IgD-negative memory B cell (primary cell): ENCODE results near the gene SDR42E2. TPM values are rescaled to one million over a fixed set of nuclear protein-coding genes. Genes with fewer than 3 reads are reported as not detected.

Source experiments
- H3K27ac Mint-ChIP-seq, 3 donors: one replicate each; pipeline ENCODE4 v1.8.0; 2020 to 2022; ENCODE audit warnings: mild to moderate bottlenecking in 3 of 3, mixed read lengths in 3 of 3, moderate library complexity in 1 of 3
- H3K27me3 Mint-ChIP-seq: one replicate; pipeline ENCODE4 v1.8.0; 2021; ENCODE audit warnings: mixed read lengths
- H3K36me3 Mint-ChIP-seq: one replicate; pipeline ENCODE4 v1.8.0; 2020; ENCODE audit warnings: mild to moderate bottlenecking, mixed read lengths
- H3K4me1 Mint-ChIP-seq, 3 donors: one replicate each; pipeline ENCODE4 v1.8.0; 2020 to 2022; ENCODE audit warnings: mixed read lengths in 3 of 3, mild to moderate bottlenecking in 1 of 3
- H3K4me3 Mint-ChIP-seq, 4 donors: one replicate each; pipeline ENCODE4 v1.8.0; 2020 to 2022; ENCODE audit warnings: mild to moderate bottlenecking in 4 of 4, mixed read lengths in 4 of 4, moderate library complexity in 3 of 4
- H3K9me3 Mint-ChIP-seq, 3 donors: one replicate each; pipeline ENCODE4 v1.8.0; 2020 to 2021; ENCODE audit warnings: mixed read lengths in 3 of 3, mild to moderate bottlenecking in 1 of 3
- polyA plus RNA-seq: library from polyadenylated mRNA; unstranded; fragments of 300-500 nt; fragmentation: Illumina TruSeq; gene quantifications from one replicate; pipeline ENCODE4 v1.2.3, GENCODE V29; 2021

The SDR42E2 gene
- polyA plus RNA-seq, 1 donor from 2014 or later: 0.20 TPM

DNA sequence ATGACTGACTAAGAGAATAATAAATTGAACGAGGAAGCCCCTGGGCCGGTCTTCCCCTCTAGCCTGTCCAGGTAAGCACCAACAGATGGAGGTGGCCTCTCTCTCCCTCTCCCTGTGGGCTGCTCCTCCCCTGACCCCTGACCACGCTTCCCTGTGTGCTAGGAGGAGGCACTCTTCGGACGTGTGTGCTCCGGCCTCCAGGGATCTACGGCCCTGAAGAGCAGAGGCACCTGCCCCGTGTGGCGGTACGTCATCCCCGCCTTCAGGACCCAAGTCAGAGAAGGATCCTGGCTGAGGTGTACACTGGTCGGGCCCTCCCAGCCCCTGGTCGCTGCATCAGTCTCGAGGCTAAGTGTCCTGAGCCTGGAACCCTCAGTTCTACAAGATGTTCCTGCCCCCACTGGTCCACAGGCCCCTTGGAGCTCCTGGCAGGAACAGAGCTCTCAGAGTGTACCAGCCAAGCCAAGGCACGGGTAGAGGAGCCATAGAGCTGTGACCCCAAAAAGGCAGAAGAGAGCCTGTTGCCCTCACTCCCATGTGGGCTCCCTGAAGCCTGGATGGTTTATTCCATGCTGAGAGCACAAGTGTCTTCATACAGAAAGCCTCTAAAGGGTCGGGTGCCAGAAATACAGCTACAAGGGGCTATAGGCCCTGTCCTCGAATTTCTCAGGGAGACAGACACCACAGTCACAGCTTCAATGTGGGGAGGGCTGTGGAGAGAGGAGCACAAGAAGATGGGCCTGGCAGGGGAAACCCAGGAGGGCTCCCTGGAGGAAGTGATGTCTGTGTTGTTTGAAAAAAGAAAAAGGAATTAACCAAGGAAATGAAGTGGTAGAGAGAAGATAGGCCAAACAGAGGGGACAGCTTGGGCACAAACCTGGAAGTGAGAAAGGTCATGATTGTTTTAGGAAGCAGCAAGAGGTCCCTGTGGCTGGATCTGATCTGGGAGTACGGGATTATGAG, 15.9 kb downstream of the SDR42E2 start:
- H3K4me3 Mint-ChIP-seq: peak overlapping the region in 1 of 4 donors; percentile 34
- no peaks in the 10 kb centered on the region for H3K27me3 Mint-ChIP-seq
- peaks cover 0 to 5% (median 4%) of the 10 kb centered on the region in 3 donors for H3K4me1 Mint-ChIP-seq
- H3K36me3 Mint-ChIP-seq: peaks cover 1% of the 10 kb centered on the region
- H3K27ac Mint-ChIP-seq: no peak overlapping the region
- no peaks in the 10 kb centered on the region for H3K9me3 Mint-ChIP-seq

DNA sequence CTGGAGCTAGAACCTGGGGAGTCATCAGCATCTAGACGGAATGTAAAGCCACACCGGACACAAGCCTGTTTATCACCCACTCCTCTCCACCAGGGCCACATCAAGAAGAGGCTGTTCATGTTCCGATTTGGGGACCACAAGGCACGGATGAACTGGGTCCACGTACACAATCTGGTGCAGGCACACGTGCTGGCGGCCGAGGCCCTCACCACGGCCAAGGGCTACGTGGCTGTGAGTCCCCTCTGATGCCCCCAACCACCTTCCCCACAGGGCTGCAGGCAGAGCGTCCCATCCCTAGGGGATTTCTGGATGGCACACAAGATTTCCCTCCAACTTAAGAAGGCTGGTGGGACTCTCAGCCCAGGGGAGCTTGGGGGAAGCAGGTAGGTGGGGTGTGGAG, 19.1 kb downstream of the SDR42E2 start:
- no peak overlapping the region for H3K4me3 Mint-ChIP-seq
- H3K27ac Mint-ChIP-seq: no peak overlapping the region
- H3K36me3 Mint-ChIP-seq: no peaks in the 10 kb centered on the region
- peaks cover 0 to 3% (median 1%) of the 10 kb centered on the region in 3 donors for H3K4me1 Mint-ChIP-seq
- no peaks in the 10 kb centered on the region for H3K9me3 Mint-ChIP-seq
- no peaks in the 10 kb centered on the region for H3K27me3 Mint-ChIP-seq

DNA sequence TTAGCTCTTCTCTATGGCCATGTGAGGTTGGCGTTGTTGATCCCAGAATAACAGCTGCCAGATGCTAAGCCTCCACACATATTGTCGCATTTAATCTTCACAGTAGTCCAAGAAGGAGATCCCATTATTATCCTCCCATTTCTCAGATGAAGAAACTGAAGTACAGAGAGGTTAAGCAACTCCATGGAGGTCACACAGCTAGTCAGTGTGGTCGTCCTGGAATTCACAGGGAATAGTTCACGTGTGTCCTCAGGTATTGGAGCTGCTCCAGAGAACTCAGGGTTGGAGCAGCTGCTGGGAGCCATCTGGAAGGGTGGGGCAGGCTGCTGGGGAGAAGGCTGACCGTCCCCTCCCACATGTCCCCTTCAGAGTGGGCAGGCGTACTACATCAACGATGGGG, 19.5 kb downstream of the SDR42E2 start:
- Mint-ChIP-seq H3K36me3 (no peaks in the 10 kb centered on the region), H3K27ac (no peak overlapping the region), H3K4me3 (peak overlapping the region in 1 of 4 donors; percentile 58), H3K9me3 (no peaks in the 10 kb centered on the region), H3K4me1 (peaks cover 0 to 3% (median 1%) of the 10 kb centered on the region in 3 donors), H3K27me3 (no peaks in the 10 kb centered on the region)

DNA sequence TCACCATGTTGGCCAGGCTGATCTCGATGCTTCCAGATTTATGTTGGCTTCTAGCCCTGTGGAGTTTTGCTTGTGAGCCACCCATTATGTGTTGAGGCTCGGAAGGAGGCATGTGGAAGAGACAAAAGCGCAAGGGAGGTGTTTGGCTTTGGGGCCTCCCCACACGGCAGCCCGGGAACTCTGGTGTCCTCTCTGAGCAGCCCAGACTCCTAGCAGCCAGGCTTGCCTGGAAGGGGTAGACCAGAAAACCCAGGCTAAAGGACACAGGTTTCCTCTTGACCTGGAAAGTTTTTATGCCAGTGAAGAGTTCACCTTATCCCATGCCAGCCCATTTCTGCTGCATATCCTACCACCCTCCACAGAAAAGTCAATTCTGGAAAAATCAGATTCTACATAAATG, 21.0 kb downstream of the SDR42E2 start:
- H3K4me3 Mint-ChIP-seq: peak overlapping the region in 1 of 4 donors; percentile 1
- H3K9me3 Mint-ChIP-seq: no peaks in the 10 kb centered on the region
- H3K27me3 Mint-ChIP-seq: no peaks in the 10 kb centered on the region
- peaks cover under 1 to 7% (median 1%) of the 10 kb centered on the region in 3 donors for H3K4me1 Mint-ChIP-seq
- no peak overlapping the region for H3K27ac Mint-ChIP-seq
- no peaks in the 10 kb centered on the region for H3K36me3 Mint-ChIP-seq

DNA sequence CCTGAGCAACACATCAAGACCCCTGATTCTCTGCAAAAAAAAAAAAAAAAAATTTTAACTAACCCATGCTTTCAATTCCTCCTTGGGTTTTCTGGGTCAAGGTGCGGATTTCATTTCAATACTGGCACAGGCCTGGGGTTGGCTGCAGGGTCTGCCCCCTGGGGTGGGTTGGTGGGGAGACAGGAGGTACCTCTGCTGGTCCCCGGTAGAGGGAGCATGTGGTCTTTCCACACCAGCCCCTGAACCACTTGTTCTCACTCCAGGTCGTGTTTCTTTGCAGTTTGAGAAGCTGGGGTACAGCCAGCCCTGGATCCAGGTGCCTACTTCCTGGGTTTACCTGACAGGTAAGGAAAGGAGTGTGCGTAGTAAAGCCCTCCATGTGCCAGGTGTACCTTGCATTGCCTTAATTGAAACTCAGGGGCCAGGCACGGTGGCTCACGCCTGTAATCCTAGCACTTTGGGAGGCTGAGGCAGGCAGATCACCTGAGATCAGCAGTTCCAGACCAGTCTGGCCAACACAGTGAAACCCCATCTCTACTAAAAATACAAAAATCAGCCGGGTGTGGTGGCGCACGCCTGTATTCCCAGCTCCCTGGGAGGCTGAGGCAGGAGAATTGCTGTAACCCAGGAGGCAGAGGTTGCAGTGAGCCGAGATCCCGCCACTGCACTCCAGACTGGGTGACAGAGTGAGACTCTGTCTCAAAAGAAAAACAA, 21.8 kb downstream of the SDR42E2 start:
- Mint-ChIP-seq H3K4me3 (peak overlapping the region; percentile 52 to 79 (median 60)), H3K36me3 (no peaks in the 10 kb centered on the region), H3K4me1 (peaks cover 5 to 15% (median 6%) of the 10 kb centered on the region in 3 donors), H3K27ac (no peak overlapping the region), H3K9me3 (no peaks in the 10 kb centered on the region), H3K27me3 (no peaks in the 10 kb centered on the region)

DNA sequence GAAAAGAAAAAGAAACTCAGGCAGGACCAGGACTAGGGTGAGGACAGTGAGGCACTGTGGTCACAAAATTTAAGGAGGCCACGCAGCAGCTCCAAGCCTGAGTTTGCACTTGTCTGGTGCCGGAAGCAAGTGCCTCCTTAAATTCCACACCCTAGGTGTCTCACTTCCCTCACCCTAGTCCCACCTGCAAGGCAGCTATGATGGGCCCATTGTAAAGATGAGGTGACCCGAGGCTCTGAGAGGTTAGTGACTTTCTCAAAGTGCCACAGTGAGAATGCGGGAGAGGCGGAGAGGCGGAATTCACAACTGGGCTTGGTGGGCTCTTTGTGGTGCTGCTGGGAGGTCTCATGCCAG, 22.3 kb downstream of the SDR42E2 start:
- H3K36me3 Mint-ChIP-seq: no peaks in the 10 kb centered on the region
- H3K9me3 Mint-ChIP-seq: no peaks in the 10 kb centered on the region
- H3K4me1 Mint-ChIP-seq: peaks cover 9 to 20% (median 9%) of the 10 kb centered on the region in 3 donors
- H3K27ac Mint-ChIP-seq: no peak overlapping the region
- no peaks in the 10 kb centered on the region for H3K27me3 Mint-ChIP-seq
- H3K4me3 Mint-ChIP-seq: peak overlapping the region; percentile 52 to 79 (median 60)

DNA sequence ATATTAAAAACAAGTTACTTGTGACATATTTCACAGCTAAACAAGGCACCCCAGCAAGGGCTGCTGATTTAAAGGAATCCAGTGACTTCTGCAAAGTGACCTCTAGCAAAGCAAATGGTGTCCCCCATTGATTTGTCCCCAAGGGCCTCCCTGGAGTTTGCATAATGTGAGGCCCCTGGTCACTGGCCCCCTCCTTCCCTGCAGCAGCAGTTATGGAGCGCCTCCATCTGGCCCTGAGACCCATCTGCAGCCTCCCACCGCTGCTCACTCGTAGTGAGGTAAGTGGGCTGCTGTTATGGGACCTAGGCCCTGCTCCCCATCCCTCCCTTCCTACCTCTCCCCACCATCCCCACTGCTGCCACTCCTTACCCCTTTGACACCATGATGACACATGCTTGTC, 24.2 kb downstream of the SDR42E2 start:
- Mint-ChIP-seq H3K27me3 (no peaks in the 10 kb centered on the region), H3K27ac (no peak overlapping the region), H3K36me3 (no peaks in the 10 kb centered on the region), H3K4me3 (no peak overlapping the region), H3K4me1 (peaks cover 11 to 22% (median 13%) of the 10 kb centered on the region in 3 donors), H3K9me3 (no peaks in the 10 kb centered on the region)

DNA sequence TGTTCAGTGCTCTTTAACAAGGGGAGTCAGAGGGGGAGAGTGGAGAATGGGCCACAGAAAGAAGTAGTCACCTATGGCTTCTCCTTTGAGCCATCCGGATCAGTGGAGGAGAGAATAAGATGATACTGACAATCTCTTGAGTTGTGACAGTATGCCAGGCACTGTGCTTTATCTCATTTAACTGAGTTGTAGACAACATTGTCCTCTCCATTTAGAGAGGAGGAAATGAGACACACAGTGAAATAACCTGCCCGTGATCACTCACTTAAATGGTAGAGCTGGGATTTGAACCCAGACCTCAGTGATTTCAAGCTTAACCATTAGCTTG, 25.9 kb downstream of the SDR42E2 start:
- Mint-ChIP-seq H3K4me1 (peaks cover 18 to 33% (median 19%) of the 10 kb centered on the region in 3 donors), H3K36me3 (no peaks in the 10 kb centered on the region), H3K4me3 (peak overlapping the region in 1 of 4 donors; percentile 84), H3K27ac (peak overlapping the region; percentile 97 to 99 (median 98)), H3K9me3 (no peaks in the 10 kb centered on the region), H3K27me3 (no peaks in the 10 kb centered on the region)

DNA sequence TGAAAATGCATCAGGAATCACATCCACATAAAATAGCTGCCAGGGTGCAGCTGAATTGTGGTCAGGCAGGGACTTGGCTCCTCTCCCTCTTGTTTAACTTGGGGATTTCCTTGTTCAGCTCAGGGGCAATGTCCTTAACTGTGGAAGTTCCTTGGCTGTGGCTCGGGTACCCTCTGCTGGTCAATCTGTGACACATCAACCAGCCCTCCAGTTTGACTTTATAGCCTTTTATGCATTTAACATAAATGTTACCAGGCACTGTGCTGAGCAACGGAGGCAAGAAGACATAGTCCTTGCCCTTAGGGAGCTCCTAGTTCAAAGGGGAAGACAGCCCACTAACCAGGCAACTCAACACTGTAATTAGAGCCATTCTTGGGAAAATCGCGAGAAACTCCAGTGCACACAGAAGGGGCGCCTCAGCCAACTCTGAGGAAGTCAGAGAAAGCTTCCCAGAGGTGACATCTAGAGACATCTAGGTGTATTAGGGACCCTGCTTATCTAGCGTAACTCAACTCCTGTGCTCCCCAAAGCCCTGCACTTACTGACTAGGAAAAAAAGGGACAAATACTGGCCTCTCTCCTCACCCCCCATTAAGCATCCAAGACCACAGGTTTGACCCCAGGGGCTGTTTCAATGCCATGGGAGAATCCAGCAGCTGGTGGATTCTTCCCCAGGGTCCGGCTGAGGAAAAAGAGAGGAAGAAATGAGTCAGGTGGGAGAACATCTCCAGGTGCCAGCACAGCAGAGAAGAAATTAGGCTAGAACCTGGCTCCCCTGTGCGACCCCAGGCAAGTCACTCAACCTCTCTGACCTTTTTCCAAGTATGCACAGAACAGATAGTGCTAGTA, 26.5 kb downstream of the SDR42E2 start:
- Mint-ChIP-seq H3K4me3 (peak overlapping the region; percentile 84 to 99 (median 97)), H3K27me3 (no peaks in the 10 kb centered on the region), H3K9me3 (peaks cover 0 to 3% (median 0%) of the 10 kb centered on the region in 3 donors), H3K4me1 (peaks cover 24 to 38% (median 24%) of the 10 kb centered on the region in 3 donors), H3K36me3 (no peaks in the 10 kb centered on the region), H3K27ac (peak overlapping the region; percentile 97 to 99 (median 98))

DNA sequence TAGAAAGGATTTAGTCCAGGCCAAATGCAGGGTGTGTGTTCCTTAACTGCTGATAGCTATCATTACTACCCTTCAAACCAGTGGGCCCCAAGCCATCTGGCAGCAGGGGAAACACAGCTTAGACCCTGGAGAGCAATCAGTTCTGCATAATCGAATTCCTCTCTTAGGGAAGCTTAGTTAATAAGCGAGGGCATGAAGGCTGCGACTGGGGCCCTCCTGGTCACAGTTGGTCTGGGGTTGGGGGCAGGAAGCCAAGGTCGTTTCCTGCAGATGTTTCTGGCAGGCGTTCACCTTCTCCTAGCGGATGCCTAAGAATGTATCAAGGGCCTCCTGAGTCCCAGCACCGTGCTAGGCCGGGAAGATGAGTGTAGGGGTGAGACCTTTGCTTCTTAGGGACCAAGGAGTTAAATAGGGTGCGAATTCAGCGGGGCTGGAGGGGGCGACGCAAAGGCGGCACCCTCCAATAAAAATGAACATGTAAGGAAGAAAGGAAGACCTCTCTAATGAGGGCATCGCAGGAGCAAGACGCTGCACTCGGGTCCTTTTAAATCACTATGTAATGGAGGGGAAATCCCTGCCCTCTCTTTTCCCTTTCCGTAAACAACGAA, 27.3 kb downstream of the SDR42E2 start:
- Mint-ChIP-seq H3K27ac (peak overlapping the region; percentile 97 to 99 (median 98)), H3K9me3 (peaks cover 0 to 6% (median 0%) of the 10 kb centered on the region in 3 donors), H3K36me3 (no peaks in the 10 kb centered on the region), H3K4me3 (peak overlapping the region; percentile 84 to 99 (median 97)), H3K27me3 (no peaks in the 10 kb centered on the region), H3K4me1 (peaks cover 28 to 40% (median 28%) of the 10 kb centered on the region in 3 donors)

DNA sequence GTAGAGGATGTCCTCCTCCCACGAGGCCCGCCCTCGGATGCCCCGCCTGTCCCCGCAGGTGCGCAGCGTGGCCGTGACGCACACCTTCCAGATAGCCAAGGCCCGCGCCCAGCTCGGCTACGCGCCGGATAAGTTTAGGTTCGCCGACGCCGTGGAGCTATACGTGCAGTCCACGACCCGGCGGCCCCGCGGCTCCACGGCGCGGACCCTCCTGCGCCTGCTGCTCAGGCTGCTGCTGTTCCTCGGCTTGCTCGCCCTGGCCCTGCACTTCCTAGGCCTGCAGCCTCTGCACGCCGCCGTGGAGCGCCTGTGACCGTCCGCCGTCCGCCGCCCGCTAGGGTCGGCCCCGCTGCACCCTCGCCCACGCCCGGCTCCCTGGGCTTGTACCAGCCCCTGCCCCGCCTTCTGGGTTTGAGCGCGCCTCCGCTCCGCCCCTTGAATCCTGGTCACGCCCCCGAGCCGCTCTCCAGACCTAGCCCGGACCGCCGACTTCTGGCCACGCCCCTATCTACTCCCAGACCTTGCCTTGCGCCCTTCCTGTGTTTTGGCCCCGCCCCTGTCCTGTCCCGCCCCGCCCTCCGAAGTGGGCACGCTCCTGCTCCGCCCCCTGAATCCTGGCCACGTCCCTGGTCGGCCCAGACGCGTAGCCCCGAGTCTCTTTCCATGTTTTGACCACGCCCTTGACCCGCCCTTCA, 27.9 kb downstream of the SDR42E2 start:
- no peaks in the 10 kb centered on the region for H3K27me3 Mint-ChIP-seq
- peaks cover 31 to 47% (median 33%) of the 10 kb centered on the region in 3 donors for H3K4me1 Mint-ChIP-seq
- peaks cover 0 to 6% (median 0%) of the 10 kb centered on the region in 3 donors for H3K9me3 Mint-ChIP-seq
- peak overlapping the region; percentile 84 to 99 (median 97) for H3K4me3 Mint-ChIP-seq
- H3K27ac Mint-ChIP-seq: peak overlapping the region; percentile 97 to 99 (median 98)
- H3K36me3 Mint-ChIP-seq: no peaks in the 10 kb centered on the region

DNA sequence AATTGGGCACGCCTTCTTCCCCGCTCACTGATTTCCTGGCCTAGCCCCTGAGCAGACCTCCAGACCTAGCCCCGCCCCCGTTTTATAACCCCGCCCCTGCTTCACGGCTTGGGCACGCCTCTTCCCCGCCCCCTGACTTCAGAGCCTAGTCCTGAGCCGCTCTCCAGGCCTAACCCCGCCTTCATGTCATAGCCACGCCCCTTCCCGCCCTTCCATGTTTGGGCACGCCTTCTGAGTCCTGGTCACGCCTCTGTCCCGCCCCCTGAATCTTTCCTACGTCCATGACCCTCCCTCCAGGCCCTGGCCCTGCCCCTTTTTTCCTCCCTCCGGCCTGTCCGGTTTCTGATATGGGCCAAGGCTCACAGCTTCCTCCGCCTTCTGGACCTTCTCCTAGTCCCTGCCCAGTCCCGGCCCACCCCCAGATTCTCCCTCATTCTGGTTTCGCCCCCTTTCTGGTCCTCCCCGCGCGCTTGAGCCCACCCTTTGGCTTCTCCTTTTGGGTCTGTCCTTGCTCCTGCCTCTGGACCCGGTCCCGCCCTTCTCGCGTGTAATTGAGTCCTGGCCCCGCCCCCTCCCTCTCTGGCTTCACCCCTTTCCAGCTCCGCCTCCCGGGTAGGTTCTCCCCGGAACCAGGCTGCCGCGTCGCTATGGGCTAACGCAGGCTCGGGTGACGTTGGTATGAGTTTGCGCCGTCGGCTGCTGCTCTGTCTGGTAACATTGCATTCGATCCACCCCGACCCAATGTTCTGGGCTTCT, 28.6 kb downstream of the SDR42E2 start:
- H3K4me3 Mint-ChIP-seq: peak overlapping the region; percentile 84 to 99 (median 97)
- H3K27me3 Mint-ChIP-seq: peaks cover 2% of the 10 kb centered on the region
- H3K36me3 Mint-ChIP-seq: no peaks in the 10 kb centered on the region
- peaks cover 34 to 52% (median 40%) of the 10 kb centered on the region in 3 donors for H3K4me1 Mint-ChIP-seq
- peaks cover 0 to 6% (median 2%) of the 10 kb centered on the region in 3 donors for H3K9me3 Mint-ChIP-seq
- peak overlapping the region; percentile 97 to 99 (median 98) for H3K27ac Mint-ChIP-seq
